A549 (cell line): Measurements from ENCODE around the gene ARL17B.
"Not testable (repeated sequence)": the region's sequence is repeated elsewhere in the genome, so short reads cannot be mapped to it uniquely, and the experiment has no call there.

ENCODE experiments used
- FOSL2 ChIP-seq, 2 experiments: fragments of 450-650 bp in 1 of 2; fragments of >200 bp in 1 of 2; sonication (Bioruptor Twin) in 1 of 2; formaldehyde crosslinking; IDR thresholded peaks; 2 replicates each; pipeline versions ENCODE4 v1.5.0 to v1.6.1; 2016 to 2020; ENCODE audit warnings: mild to moderate bottlenecking in 1 of 2, moderate library complexity in 1 of 2
- GATA3 ChIP-seq: IDR thresholded peaks from 2 replicates; pipeline ENCODE4 v1.6.1; 2012; ENCODE audit warnings: borderline replicate concordance
- KDM1A ChIP-seq: fragments of 200-600 bp; sonication (generic); IDR thresholded peaks from 2 replicates; pipeline ENCODE4 v1.6.1; 2016; ENCODE audit warnings: low read depth, mild to moderate bottlenecking
- POLR2A ChIP-seq: IDR thresholded peaks from 2 replicates; pipeline ENCODE4 v1.6.1; 2012; ENCODE audit warnings: mild to moderate bottlenecking, low read length
- POLR2AphosphoS2 ChIP-seq: conservative IDR thresholded peaks from 2 replicates; pipeline ENCODE4 v1.6.1; 2012; ENCODE audit warnings: low read length, improper control_type of control experiment, inconsistent platforms
- RFX5 ChIP-seq: fragments of 450-650 bp; IDR thresholded peaks from 2 replicates; pipeline ENCODE4 v1.7.1; 2014; ENCODE audit warnings: antibody characterized with exemption, mild to moderate bottlenecking, moderate library complexity
- SMC3 ChIP-seq: fragments of >200 bp; sonication (Bioruptor Twin); formaldehyde crosslinking; IDR thresholded peaks from 3 replicates; pipeline ENCODE4 v1.6.1; 2018; ENCODE audit warnings: inconsistent platforms
- ZFP36 ChIP-seq: fragments of 450-650 bp; IDR thresholded peaks from 2 replicates; pipeline ENCODE4 v1.6.1; 2014; ENCODE audit warnings: borderline replicate concordance; ENCODE audit not compliant: partially characterized antibody
- ZNF302 ChIP-seq: fragments of 250-450 bp; sonication (Bioruptor Pico); IDR thresholded peaks from 2 replicates; pipeline ENCODE4 v1.9.0; 2021; ENCODE audit warnings: inconsistent platforms, mild to moderate bottlenecking, moderate library complexity
- TF ChIP-seq, protein P1 (sequence below): fragments of >200 bp; sonication (Bioruptor Twin); formaldehyde crosslinking; IDR thresholded peaks from 3 replicates; pipeline ENCODE4 v1.5.1; 2016
- TF ChIP-seq, protein P2 (sequence below): fragments of 250-450 bp; sonication (Bioruptor Pico); IDR thresholded peaks from 2 replicates; pipeline ENCODE4 v1.5.0; 2021; ENCODE audit warnings: mild to moderate bottlenecking, moderate library complexity, borderline replicate concordance
- TF ChIP-seq, protein P3 (sequence below): fragments of >200 bp; sonication (Bioruptor Twin); formaldehyde crosslinking; IDR thresholded peaks from 3 replicates; pipeline ENCODE4 v1.6.1; 2016
- TF ChIP-seq, protein P4 (sequence below): fragments of 200-600 bp; sonication (generic); IDR thresholded peaks from 2 replicates; pipeline ENCODE4 v1.6.1; 2016; ENCODE audit warnings: antibody characterized with exemption, mild to moderate bottlenecking, moderate library complexity

DNA sequence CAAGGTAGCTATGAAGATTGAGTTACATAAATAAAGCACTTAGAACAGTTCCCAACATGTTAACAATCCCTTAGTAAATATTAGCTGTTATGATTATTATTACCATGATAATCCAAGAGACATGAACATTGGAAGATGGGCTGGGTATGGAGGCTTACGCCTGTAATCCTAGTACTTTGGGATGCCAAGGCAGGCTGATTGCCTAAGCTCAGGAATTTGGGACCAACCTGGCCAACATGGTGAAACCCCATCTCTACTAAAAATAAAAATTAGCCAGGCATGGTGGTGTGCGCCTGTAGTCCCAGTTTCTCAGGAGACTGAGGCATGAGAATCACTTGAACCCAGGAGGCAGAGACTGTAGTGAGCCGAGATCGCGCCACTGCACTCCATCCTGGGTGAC lies 45.6 kb upstream of the ARL17B start:
- not testable (repeated sequence) for TF ChIP-seq POLR2A; ZNF302 (CRISPR knock-in tag); GATA3; FOSL2 (IDR thresholded peaks at IDR 0.05); FOSL2 (CRISPR knock-in tag; IDR thresholded peaks at IDR 0.05); POLR2AphosphoS2; KDM1A; SMC3; ZFP36; RFX5
- TF ChIP-seq, protein P1, sequence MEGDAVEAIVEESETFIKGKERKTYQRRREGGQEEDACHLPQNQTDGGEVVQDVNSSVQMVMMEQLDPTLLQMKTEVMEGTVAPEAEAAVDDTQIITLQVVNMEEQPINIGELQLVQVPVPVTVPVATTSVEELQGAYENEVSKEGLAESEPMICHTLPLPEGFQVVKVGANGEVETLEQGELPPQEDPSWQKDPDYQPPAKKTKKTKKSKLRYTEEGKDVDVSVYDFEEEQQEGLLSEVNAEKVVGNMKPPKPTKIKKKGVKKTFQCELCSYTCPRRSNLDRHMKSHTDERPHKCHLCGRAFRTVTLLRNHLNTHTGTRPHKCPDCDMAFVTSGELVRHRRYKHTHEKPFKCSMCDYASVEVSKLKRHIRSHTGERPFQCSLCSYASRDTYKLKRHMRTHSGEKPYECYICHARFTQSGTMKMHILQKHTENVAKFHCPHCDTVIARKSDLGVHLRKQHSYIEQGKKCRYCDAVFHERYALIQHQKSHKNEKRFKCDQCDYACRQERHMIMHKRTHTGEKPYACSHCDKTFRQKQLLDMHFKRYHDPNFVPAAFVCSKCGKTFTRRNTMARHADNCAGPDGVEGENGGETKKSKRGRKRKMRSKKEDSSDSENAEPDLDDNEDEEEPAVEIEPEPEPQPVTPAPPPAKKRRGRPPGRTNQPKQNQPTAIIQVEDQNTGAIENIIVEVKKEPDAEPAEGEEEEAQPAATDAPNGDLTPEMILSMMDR, result not testable (repeated sequence)
- TF ChIP-seq, protein P2, sequence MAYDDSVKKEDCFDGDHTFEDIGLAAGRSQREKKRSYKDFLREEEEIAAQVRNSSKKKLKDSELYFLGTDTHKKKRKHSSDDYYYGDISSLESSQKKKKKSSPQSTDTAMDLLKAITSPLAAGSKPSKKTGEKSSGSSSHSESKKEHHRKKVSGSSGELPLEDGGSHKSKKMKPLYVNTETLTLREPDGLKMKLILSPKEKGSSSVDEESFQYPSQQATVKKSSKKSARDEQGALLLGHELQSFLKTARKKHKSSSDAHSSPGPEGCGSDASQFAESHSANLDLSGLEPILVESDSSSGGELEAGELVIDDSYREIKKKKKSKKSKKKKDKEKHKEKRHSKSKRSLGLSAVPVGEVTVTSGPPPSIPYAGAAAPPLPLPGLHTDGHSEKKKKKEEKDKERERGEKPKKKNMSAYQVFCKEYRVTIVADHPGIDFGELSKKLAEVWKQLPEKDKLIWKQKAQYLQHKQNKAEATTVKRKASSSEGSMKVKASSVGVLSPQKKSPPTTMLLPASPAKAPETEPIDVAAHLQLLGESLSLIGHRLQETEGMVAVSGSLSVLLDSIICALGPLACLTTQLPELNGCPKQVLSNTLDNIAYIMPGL (CRISPR knock-in tag), result not testable (repeated sequence)
- TF ChIP-seq, protein P3, sequence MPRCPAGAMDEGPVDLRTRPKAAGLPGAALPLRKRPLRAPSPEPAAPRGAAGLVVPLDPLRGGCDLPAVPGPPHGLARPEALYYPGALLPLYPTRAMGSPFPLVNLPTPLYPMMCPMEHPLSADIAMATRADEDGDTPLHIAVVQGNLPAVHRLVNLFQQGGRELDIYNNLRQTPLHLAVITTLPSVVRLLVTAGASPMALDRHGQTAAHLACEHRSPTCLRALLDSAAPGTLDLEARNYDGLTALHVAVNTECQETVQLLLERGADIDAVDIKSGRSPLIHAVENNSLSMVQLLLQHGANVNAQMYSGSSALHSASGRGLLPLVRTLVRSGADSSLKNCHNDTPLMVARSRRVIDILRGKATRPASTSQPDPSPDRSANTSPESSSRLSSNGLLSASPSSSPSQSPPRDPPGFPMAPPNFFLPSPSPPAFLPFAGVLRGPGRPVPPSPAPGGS, result not testable (repeated sequence)
- TF ChIP-seq, protein P4, sequence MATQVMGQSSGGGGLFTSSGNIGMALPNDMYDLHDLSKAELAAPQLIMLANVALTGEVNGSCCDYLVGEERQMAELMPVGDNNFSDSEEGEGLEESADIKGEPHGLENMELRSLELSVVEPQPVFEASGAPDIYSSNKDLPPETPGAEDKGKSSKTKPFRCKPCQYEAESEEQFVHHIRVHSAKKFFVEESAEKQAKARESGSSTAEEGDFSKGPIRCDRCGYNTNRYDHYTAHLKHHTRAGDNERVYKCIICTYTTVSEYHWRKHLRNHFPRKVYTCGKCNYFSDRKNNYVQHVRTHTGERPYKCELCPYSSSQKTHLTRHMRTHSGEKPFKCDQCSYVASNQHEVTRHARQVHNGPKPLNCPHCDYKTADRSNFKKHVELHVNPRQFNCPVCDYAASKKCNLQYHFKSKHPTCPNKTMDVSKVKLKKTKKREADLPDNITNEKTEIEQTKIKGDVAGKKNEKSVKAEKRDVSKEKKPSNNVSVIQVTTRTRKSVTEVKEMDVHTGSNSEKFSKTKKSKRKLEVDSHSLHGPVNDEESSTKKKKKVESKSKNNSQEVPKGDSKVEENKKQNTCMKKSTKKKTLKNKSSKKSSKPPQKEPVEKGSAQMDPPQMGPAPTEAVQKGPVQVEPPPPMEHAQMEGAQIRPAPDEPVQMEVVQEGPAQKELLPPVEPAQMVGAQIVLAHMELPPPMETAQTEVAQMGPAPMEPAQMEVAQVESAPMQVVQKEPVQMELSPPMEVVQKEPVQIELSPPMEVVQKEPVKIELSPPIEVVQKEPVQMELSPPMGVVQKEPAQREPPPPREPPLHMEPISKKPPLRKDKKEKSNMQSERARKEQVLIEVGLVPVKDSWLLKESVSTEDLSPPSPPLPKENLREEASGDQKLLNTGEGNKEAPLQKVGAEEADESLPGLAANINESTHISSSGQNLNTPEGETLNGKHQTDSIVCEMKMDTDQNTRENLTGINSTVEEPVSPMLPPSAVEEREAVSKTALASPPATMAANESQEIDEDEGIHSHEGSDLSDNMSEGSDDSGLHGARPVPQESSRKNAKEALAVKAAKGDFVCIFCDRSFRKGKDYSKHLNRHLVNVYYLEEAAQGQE, result not testable (repeated sequence)
